Ishikawa (cell line): ENCODE data around the gene SLC4A2.

Source experiments
- CREB1 ChIP-seq: IDR thresholded peaks from 2 replicates; pipeline ENCODE4 v1.6.1; 2012; ENCODE audit warnings: low read depth
- EP300 ChIP-seq: IDR thresholded peaks from 2 replicates; pipeline ENCODE4 v1.6.1; 2012; ENCODE audit warnings: borderline replicate concordance
- FOXM1 ChIP-seq: IDR thresholded peaks from 2 replicates; pipeline ENCODE4 v1.6.1; 2012; ENCODE audit warnings: low read depth, borderline replicate concordance
- REST ChIP-seq: IDR thresholded peaks from 2 replicates; pipeline ENCODE4 v1.6.1; 2012; ENCODE audit warnings: low read depth, mild to moderate bottlenecking
- TAF1 ChIP-seq: IDR thresholded peaks from 2 replicates; pipeline ENCODE4 v1.6.1; 2012; ENCODE audit warnings: low read depth, mild to moderate bottlenecking
- TCF12 ChIP-seq: IDR thresholded peaks from 2 replicates; pipeline ENCODE4 v1.6.1; 2012; ENCODE audit warnings: low read depth
- TEAD4 ChIP-seq: IDR thresholded peaks from 2 replicates; pipeline ENCODE4 v1.6.1; 2012
- YY1 ChIP-seq: IDR thresholded peaks from 2 replicates; pipeline ENCODE4 v1.6.1; 2012; ENCODE audit warnings: low read depth
- TF ChIP-seq, protein P1 (sequence below): IDR thresholded peaks from 2 replicates; pipeline ENCODE4 v1.6.1; 2012

DNA sequence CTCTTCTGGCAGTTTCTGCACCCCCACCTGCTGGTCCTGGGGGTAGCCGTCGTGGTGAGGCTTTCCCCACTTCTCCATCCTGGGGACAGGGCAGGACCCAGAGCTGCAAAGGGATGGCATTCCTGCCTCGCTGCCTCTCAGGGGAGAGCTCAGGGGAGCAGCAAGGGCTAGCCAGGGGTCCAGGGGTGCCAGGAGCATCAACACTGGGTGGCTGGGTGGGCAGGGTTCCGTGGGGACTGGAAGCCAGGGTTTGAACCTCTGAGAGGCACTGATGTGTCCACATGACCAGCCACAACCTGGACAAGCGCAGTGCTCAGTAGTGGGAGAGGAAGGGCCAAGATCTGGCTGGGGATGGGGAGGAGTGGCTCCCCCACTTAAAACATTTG lies 25.5 kb upstream of the SLC4A2 start:
- TF ChIP-seq EP300 (no peak), REST (no peak), YY1 (no peak), TAF1 (no peak), FOXM1 (no peak), CREB1 (no peak), TEAD4 (no peak), TCF12 (no peak)
- TF ChIP-seq, protein P1, sequence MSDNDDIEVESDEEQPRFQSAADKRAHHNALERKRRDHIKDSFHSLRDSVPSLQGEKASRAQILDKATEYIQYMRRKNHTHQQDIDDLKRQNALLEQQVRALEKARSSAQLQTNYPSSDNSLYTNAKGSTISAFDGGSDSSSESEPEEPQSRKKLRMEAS = no peak
